HG02973 (cell line): Measurements from ENCODE around the gene HNRNPLL.
"Not testable (repeated sequence)": the region's sequence is repeated elsewhere in the genome, so short reads cannot be mapped to it uniquely, and the experiment has no call there.

Experiments
- ATAC-seq: cut with Tn5 transposase; IDR thresholded peaks from one replicate; pipeline ENCODE4 v1.9.1; 2021; ENCODE audit warnings: moderate library complexity; ENCODE audit not compliant: unreplicated experiment

Gene HNRNPLL

DNA sequence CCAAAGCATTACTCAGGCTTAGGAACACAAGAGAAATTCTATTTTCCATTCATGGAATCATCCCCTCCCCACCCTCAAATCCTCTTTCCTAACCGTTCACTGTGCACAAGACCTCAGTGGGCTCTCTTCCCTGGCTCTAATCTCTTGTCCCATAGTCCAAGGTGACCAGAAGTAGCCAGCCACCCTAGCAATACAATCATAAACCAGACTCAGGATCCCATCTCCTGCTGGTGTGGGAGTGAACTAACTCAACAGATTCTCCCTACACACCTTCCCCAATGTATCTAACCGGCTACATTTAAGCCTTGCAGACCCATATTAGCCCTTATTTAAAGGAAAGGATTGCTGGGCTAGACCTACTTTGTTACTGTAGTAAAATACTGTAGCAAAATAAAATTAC, 45.5 kb downstream of the HNRNPLL start:
- no peak for ATAC-seq

DNA sequence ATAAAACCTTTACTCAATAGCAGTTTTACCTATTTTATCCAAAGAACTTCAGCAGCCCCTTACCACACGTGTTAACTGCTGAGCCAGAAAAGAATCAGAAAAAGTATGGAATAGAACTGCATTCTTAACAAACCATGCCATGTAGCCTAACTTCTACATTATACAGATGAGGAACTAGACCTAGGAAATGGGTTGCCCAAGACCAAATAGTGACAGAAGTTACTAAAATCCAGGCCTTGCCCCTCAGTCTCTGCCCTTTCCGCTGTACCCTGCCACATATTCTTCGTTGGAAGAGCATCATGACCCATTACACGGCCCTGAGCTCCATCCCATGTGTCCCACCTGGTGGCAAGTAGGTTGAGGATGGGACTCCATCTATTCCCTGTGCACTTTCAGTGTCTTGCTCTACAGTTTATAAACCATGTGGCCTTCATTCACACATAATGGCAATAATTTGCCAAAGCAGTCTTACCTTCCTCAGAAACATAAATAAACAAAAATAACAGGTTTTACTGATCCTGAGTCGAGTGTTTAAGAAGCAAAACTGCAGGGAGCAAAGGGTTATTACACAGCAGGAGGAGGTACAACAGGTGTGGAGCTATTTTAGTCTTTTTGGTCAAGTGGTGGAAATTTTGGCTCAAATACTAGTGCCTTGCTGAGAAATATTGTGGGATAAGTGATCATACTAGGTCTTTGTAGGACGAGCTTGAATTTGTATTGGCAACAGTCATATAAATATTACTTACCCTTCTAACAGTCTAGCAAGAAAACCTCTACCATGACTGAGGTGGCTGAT, 46.5 kb downstream of the HNRNPLL start:
- ATAC-seq = no peak

DNA sequence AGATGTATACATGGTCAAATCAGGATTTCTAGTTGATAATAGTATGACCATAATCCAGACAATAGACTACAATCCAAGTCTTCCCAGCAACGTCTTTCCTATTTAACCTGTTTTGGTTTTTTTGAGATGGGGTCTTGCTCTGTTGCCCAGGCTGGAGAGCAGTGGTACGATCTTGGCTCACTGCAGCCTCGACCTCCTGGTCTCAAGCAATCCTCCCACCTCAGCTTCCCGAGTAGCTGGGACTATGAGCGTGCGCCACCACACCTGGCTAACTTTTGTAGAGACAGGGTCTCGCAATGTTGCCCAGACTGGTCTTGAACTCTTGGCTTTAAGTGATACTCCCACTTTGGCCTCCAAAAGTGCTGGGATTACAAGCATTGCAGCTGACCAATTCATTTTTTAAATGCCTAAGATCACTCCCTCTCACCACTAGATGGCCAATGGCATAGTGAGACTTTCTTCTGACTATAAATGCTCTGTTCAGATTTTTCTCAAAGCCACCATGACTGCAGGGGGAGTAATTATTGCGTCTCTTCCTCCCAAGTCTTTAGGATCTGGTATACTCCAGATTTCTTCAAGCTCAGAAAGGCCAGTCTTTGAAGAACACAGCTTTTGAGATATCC, 47.6 kb downstream of the HNRNPLL start:
- no peak for ATAC-seq

DNA sequence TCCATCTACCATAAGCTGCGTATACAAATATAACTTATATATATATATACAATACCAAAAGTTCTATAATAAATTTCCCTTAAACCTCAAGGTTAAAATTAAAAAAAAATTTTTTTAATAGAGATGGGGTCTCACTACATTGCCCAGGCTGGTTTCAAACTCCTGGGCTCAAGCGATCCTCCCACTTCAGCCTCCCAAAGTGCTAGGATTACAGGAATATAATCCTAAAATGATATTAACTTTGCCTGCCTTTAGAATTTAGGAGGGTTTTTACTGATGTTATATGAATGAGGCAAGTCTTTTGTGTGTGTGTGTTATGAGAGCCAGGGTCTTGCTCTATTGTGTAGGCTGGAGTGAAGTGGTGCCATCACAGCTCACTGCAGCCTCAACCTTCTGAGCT, 49.2 kb downstream of the HNRNPLL start:
- no peak for ATAC-seq

DNA sequence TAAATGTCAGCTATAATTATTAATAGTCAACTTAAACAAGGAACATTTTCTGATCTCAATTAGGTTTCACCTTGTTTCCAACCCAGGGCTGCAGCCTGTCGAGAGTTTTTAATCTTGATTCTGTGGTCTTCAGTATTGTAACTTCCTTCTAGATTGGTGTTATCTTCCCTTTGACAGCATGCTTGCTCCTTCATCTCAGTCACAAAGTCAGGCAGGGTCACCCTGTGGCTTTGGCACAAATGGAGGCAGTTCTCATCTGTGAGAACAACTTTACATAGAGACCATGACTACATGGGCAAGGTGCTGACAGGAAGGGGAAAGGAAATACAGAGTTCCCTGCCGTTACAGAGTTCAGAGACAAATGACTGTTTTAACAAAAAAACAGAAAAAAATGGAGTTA, 50.5 kb downstream of the HNRNPLL start:
- no peak for ATAC-seq

DNA sequence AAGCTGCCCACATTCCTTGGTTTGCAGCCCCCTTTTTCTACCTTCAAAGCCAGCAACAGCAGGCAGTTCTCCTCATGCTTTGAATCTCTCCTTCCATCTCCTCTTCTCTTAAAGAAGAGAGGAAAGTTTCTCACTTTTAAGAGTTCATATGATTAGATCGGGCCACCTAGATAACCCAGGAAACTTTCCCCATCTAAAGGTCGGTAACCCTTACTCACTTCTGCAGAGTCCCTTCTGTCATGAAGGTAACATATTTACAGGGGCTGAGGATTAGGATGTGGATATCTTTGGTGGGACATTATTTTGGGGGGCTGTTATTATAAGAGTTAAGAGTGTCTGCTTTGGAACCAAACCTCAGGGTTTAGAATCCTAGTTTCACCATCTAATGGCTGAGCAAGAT, 51.0 kb downstream of the HNRNPLL start:
- no peak for ATAC-seq

DNA sequence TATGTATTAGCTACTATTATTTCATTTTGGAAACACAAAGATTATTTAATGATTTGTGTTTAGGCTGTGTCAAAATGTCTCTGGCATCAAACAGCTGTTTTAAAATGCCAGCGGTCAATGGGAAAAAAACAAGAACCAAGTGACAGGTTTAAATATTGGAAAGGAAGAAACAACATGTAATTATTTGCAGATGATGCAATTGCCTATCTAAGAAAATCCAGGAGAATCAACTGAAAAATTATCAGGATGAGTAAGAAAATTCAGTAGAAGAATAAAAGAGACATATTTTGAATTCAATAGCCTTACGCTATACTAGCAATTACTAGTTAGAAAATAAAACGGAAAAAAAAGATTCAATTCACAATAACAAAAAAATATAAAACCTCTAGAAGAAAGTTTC, 51.6 kb downstream of the HNRNPLL start:
- ATAC-seq = no peak

DNA sequence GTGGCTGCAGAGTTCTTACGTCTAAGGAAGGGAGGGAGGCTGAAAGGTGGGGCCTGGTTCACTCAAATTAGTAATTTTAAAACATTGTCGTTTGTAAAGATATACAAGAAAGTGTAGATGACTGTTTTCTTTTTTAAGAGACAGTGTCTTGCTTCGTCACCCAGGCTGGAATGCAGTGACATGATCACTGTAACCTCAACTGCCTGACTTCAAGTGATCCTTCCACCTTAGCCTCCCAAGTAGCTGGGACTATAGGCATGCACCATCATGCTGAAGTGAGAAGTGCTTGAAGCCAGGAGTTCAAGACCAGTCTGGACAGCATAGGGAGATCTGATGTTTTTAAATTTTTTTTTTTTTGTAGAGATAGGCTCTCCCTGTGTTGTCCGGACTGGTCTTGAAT, 52.9 kb downstream of the HNRNPLL start:
- no peak for ATAC-seq

DNA sequence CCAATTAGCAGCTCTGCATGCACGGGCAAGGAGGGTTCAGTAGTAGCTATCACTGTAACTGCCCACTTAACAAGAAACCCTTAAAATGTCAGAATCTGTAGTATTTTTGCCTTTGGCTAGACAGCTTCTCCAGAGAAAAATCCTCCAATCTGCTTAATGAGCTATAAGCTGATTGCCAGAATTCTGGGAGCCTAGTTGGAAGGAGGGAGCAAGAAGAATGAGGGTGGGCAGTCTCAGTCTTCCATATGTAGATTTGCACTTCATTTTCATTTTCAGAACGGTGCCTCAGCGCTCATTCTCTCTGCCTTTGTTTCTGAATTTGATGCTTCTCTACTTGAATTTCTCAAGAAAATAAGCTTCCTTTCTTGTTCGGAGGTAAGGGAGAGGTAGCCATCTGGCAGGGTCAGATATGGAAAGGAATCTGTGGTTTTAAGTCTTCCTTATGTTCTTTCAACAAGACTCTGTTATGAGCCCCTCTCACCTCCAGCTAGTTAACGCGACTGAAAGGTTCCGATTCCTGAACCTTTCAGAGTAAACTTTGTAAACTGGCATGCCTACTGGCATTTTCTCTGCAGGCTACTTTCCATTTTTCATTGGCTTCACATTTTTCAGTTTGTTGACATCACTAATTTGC, 53.5 kb downstream of the HNRNPLL start:
- ATAC-seq = no peak

DNA sequence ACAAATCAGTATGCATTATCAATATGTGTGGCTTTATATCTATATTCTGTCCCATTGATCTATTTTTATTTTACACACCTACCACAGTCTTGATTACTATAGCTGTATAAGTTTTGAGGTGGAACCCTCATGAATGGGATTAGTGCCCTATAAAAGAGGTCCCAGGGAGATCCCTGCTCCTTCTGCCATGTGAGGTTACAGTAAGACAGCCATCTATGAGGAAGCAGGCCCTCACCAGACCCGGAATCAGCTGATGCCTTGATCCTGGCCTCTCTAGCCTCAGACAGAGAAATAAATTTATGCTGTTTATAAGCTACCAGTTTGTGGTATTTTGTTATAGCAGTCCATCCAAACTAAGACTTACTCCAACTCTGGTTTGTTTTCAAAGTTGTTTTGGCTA, 54.9 kb downstream of the HNRNPLL start:
- ATAC-seq = no peak

DNA sequence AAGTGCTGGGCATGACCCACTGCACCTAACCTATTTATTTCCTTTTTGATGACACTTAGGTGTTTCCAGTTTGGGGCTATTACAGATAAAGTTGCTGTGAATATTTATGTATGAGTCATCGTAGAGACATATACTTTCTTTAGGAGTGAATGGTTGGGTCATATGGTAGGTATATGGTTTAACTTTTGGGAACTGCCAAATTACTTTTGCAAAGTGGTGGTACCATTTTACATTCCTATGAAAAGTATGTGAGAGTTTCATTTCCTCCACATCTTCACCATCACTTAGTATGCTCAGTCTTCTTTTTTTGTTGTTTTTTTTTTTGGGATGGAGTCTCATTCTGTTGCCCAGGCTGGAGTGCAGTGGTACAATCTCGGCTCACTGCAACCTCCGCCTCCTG, 56.1 kb downstream of the HNRNPLL start:
- ATAC-seq = no peak

DNA sequence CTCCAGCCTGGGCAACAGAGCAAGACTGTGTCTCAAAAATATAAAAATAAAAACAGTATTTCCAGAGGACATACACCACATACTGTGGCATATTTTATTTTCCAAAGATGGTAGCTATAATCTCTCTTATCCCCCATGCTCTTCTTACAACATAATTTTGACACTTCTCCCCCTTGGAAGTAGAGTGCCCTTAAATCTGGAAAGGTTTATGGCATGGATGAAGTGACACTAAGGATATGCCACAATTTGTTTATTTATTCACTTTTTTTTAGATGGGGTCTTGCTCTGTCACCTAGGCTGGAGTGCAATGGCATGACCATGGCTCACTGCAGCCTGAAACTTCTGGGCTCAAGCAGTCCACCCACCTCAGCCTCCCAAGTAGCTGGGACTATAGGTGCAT, 56.7 kb downstream of the HNRNPLL start:
- ATAC-seq = no peak

DNA sequence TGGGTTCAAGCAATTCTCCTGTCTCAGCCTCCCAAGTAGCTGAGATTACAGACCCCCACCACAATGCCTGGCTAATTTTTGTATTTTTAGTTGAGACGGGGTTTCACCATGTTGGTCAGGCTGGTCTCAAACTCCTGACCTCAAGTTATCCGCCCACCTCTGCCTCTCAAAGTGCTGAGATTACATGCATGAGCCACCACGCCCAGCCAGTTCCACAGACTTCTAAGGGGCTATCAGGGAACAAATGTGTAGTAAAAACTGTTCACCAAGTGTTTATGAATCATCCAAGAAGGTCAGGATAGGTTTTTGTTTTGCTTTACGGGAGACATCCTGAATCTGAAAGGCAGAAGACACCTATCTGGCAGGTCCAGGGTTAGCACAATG, 60.5 kb downstream of the HNRNPLL start:
- not testable (repeated sequence) for ATAC-seq

DNA sequence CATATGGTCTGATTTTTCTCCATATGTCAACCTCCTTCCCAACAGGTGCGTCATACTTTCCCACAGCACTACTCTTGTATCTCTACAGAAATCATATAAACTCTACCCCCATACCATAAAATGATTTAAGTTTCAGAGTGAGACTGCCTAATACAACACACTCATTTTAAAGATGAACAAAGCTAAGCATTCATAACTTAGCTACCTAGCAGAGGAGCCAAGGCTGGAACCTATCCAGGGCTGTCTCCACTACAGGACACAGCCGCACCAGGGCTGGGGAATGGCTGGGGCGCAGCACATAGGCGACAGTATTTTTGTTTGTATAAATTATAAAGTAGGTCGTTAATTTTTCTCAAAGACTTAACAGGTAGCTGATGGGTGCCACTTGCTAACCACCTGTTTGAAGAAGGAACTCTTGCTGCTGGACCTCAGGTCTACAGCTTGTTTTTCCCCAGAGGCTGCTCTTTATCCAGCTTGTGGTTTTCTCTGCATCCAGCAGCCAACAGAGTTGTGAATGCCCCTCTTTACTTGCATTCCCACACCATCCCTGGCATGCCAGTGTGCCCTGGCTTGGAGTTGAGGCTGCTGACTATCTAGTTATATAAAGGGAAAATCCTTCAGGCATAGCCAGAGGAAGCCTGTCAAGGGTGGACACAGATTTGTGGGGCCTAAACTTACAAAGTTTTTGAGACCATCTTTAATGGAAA, 62.0 kb downstream of the HNRNPLL start:
- ATAC-seq = no peak

DNA sequence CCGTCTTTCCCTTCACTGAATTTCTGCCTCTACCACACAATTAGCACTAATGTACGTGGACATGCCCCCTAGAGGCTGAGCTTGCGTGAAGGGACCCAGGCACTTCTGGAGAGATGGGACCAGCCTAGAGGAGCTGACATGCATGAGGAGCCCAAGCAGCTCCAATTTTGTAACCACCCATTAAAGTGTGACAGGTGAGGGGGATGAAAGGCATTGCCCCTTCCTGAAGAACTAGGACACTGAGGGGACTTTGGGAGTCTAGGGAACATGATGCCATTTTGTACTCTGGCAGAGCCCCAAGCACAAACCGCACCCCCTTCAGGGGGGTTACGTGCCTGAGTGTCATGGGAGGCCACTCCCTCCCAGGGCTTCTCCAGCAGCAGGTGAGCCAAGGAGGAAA, 63.6 kb downstream of the HNRNPLL start:
- no peak for ATAC-seq

DNA sequence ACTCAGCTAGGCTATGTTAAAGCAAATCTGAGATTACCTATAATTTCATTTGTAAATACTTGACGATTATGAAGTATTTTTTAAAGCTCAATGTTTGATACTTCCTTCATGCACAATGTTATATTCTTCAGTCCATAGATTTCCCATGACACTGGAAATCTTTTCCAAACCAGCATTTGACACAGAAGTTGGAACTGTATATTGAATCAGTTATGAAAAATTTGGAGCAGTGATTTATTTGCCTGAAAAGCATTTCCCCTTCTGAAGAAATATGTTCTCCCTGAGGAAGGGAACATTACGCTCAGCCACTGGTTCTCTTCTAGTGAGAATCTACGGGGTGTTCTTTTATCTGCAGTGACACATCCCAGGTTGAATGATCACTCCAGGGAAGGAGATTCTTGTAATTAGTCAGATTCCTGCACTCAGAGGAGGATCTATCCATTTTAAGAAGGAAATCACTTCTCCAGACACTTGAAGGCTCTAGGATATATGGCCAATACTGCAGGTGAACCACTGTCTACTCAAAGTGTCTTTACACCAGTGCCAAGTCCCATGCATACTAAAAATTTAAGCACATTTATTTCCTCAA, 64.7 kb downstream of the HNRNPLL start:
- ATAC-seq = no peak

DNA sequence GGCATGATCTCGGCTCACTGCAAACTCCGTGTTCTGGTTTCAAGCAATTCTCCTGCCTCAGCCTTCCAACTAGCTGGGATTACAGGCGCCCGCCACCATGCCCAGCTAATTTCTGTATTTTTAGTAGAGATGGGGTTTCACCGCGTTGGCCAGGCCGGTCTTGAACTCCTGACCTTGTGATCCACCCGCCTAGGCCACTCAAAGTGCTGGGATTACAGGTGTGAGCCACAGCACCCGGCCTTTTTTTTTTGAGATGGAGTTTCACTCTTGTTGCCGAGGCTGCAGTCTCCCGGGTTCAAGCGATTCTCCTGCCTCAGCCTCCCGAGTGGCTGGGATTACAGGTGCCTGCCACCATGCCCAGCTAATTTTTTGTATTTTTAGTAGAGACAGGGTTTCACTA, 65.4 kb downstream of the HNRNPLL start:
- ATAC-seq = not testable (repeated sequence)

DNA sequence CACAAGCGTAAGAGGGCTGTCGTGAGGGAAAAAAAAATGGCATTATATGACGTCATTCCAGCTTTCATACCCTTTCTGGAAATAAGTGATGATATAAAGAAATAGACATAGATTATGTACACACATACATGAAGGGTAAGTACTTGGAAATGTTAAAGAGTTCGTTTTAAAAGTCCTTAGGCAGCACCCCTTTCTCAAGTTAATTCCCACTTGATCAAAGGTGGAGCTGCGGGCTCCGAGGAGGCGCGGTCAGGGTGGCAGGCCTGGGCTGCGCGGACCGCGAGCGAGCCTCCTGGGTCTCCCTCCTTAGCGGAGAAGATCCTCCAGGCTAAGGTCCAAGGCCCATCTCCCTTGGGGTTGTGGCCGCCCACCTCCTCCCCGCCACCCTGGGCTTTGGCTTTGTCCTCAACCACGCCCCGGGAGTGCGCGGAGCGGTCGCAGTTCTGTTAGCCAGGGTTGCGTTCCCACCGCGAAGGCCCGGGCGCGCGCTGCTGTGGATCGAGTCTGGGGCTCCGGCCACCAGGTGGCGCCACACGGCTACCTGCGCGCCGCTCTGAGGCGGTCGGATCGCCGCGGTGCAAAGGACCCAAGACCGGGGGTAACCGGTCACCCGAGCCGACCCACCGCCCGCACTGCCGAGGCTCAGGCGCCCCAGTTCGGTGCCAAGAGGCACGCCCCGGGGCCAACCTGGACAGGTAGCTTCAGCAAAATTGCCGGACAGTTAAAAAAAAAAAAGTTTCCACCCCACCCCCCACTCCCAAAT, 66.8 kb downstream of the HNRNPLL start:
- peak; percentile 41 for ATAC-seq

DNA sequence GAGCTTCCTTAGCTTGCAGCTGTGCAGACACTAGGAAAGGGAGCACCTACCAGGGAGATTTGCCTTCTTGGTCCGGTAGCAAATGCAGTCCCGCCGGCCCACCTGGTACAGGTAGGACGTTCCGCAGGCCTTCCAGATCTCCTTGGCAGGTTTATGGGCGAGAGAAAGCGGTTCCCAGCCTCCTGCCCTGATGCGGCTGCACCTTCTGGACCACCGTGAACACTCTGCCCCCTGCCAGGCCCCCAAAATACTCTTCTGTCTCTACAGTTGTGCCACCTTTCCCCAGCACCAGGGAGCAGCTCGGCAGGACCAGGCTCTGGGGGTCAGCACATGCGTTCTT, 67.4 kb downstream of the HNRNPLL start:
- ATAC-seq = no peak

DNA sequence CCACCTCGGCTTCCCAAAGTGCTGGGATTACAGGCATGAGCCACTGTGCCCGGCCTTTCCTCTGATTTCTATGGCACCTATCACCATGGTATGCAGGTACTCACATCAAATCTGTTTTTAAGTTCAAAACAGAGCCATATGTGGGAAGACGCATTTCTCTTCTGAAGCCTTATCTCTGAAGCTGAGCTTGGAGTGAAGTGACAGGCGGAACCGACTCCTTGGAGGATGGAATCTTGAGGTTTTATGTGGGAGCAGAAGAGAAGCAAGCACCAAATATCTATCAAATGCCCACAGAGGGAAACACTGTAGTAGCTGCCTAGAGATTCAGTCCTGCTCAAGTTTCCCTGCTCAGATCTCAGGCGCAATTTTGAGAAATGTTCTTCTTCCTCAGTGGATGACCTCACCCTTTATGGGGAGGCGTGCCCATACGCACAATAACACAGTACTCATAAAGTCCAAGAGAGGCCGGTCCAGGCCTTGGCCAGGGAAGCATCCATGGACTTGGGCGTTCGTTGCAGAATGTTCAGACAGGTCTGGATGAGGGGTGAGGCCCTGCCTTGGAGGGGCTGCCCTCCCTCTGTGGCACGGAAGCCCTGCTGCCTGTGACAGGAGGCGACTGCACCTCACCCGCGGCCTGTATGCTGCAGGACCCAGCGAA, 67.9 kb downstream of the HNRNPLL start:
- no peak for ATAC-seq
